H1 (cell line): Measurements from ENCODE around the gene C15orf61. TPM values are rescaled to one million over a fixed set of nuclear protein-coding genes. Genes with fewer than 3 reads are reported as not detected.

Experiments used
- CBX5 ChIP-seq: fragments of 300-800, 300-1000 bp; sonication (generic); IDR thresholded peaks from 2 replicates; pipeline ENCODE4 v1.7.1; 2016; ENCODE audit warnings: antibody characterized with exemption, low read length, low read depth
- CHD2 ChIP-seq: IDR thresholded peaks from 2 replicates; pipeline ENCODE4 v1.6.1; 2012; ENCODE audit warnings: low read length, improper control_type of control experiment
- JUN ChIP-seq: IDR thresholded peaks from 2 replicates; pipeline ENCODE4 v1.6.1; 2011; ENCODE audit warnings: low read depth, mild to moderate bottlenecking, improper control_type of control experiment, low read length
- JUND ChIP-seq: IDR thresholded peaks from 2 replicates; pipeline ENCODE4 v1.6.1; 2011; ENCODE audit warnings: mild to moderate bottlenecking, improper control_type of control experiment, low read length
- POU5F1 ChIP-seq: IDR thresholded peaks from 2 replicates; pipeline ENCODE4 v1.6.1; 2011; ENCODE audit warnings: low read depth, mild to moderate bottlenecking, low read length, moderate library complexity
- RBBP5 ChIP-seq: IDR thresholded peaks from 2 replicates; pipeline ENCODE4 v1.7.1; 2012; ENCODE audit warnings: low read depth, mild to moderate bottlenecking, inconsistent platforms, low read length, moderate library complexity, borderline replicate concordance
- SIX5 ChIP-seq: IDR thresholded peaks from 2 replicates; pipeline ENCODE4 v1.6.1; 2011; ENCODE audit warnings: mild to moderate bottlenecking, low read depth, low read length
- SUZ12 ChIP-seq: fragments of 200-600 bp; sonication (generic); IDR thresholded peaks from 2 replicates; pipeline ENCODE4 v1.6.1; 2012; ENCODE audit warnings: mild to moderate bottlenecking, inconsistent platforms, low read length, moderate library complexity, mixed read lengths
- polyA plus RNA-seq, 7 experiments: library from polyadenylated mRNA; depleted of rRNA in 3 of 7; stranded (reverse) in 5 of 7; unstranded in 2 of 7; fragments of >200 nt in 5 of 7; fragments of 200-250 nt in 2 of 7; gene quantifications; 1 replicate in 5 of 7; 2 replicates in 1 of 7; 4 replicates in 1 of 7; pipeline versions ENCODE4 v1.2.1 to v1.2.3, GENCODE V29; 2011 to 2013; ENCODE audit warnings: missing spikeins in 2 of 7, mixed read lengths in 2 of 7
- total RNA-seq: library from RNA; stranded (reverse); fragmentation: NEBNext Ultra II Directional; extraction: Animal tissue kit (Norgen Biotek cat#: 25700); gene quantifications from 2 replicates; pipeline ENCODE4 v1.2.1, GENCODE V29; 2021
- TF ChIP-seq, protein P1 (sequence below): fragments of 300-600 bp; sonication (generic); IDR thresholded peaks from 2 replicates; pipeline ENCODE4 v1.7.1; 2012; ENCODE audit warnings: low read length, moderate library complexity, mild to moderate bottlenecking, inconsistent platforms; ENCODE audit not compliant: insufficient replicate concordance
- TF ChIP-seq, protein P2 (sequence below): IDR thresholded peaks from 2 replicates; pipeline ENCODE4 v1.6.1; 2011; ENCODE audit warnings: low read length, improper control_type of control experiment

The C15orf61 gene
- total and polyA plus RNA-seq, 2 of the 8 experiments (the other 6 are each of a cell fraction or from before 2014, with no cell fraction given): 1.7 to 2.0 TPM

DNA sequence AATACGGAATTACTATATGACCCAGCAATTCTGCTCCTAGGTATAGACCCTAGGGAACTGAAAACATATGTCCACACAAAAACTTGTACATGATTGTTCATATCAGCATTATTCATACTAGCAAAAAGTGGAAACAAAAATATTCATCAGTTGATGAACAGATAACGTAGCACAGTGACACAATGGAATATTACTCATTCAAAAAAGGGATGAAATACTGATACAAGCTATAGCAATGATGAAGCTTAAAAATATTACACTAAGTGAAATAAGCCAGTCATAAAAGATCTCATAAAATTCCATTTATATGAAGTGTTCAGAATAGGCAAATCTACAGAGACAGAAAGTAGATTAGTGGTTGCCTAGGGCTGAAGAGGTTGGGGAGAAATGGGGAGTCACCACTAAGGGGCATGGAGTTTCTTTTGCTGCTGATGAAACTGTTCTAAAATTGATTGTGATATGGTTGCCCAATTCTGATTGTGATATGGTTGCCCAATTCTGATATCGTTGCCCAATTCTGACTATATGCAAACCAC lies 10.5 kb downstream of the C15orf61 start (continued):
- TF ChIP-seq, protein P1, sequence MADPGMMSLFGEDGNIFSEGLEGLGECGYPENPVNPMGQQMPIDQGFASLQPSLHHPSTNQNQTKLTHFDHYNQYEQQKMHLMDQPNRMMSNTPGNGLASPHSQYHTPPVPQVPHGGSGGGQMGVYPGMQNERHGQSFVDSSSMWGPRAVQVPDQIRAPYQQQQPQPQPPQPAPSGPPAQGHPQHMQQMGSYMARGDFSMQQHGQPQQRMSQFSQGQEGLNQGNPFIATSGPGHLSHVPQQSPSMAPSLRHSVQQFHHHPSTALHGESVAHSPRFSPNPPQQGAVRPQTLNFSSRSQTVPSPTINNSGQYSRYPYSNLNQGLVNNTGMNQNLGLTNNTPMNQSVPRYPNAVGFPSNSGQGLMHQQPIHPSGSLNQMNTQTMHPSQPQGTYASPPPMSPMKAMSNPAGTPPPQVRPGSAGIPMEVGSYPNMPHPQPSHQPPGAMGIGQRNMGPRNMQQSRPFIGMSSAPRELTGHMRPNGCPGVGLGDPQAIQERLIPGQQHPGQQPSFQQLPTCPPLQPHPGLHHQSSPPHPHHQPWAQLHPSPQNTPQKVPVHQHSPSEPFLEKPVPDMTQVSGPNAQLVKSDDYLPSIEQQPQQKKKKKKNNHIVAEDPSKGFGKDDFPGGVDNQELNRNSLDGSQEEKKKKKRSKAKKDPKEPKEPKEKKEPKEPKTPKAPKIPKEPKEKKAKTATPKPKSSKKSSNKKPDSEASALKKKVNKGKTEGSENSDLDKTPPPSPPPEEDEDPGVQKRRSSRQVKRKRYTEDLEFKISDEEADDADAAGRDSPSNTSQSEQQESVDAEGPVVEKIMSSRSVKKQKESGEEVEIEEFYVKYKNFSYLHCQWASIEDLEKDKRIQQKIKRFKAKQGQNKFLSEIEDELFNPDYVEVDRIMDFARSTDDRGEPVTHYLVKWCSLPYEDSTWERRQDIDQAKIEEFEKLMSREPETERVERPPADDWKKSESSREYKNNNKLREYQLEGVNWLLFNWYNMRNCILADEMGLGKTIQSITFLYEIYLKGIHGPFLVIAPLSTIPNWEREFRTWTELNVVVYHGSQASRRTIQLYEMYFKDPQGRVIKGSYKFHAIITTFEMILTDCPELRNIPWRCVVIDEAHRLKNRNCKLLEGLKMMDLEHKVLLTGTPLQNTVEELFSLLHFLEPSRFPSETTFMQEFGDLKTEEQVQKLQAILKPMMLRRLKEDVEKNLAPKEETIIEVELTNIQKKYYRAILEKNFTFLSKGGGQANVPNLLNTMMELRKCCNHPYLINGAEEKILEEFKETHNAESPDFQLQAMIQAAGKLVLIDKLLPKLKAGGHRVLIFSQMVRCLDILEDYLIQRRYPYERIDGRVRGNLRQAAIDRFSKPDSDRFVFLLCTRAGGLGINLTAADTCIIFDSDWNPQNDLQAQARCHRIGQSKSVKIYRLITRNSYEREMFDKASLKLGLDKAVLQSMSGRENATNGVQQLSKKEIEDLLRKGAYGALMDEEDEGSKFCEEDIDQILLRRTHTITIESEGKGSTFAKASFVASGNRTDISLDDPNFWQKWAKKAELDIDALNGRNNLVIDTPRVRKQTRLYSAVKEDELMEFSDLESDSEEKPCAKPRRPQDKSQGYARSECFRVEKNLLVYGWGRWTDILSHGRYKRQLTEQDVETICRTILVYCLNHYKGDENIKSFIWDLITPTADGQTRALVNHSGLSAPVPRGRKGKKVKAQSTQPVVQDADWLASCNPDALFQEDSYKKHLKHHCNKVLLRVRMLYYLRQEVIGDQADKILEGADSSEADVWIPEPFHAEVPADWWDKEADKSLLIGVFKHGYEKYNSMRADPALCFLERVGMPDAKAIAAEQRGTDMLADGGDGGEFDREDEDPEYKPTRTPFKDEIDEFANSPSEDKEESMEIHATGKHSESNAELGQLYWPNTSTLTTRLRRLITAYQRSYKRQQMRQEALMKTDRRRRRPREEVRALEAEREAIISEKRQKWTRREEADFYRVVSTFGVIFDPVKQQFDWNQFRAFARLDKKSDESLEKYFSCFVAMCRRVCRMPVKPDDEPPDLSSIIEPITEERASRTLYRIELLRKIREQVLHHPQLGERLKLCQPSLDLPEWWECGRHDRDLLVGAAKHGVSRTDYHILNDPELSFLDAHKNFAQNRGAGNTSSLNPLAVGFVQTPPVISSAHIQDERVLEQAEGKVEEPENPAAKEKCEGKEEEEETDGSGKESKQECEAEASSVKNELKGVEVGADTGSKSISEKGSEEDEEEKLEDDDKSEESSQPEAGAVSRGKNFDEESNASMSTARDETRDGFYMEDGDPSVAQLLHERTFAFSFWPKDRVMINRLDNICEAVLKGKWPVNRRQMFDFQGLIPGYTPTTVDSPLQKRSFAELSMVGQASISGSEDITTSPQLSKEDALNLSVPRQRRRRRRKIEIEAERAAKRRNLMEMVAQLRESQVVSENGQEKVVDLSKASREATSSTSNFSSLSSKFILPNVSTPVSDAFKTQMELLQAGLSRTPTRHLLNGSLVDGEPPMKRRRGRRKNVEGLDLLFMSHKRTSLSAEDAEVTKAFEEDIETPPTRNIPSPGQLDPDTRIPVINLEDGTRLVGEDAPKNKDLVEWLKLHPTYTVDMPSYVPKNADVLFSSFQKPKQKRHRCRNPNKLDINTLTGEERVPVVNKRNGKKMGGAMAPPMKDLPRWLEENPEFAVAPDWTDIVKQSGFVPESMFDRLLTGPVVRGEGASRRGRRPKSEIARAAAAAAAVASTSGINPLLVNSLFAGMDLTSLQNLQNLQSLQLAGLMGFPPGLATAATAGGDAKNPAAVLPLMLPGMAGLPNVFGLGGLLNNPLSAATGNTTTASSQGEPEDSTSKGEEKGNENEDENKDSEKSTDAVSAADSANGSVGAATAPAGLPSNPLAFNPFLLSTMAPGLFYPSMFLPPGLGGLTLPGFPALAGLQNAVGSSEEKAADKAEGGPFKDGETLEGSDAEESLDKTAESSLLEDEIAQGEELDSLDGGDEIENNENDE: no peak
- TF ChIP-seq CBX5 (no peak), JUND (no peak), JUN (no peak), SUZ12 (no peak), SIX5 (no peak), CHD2 (no peak), RBBP5 (no peak), POU5F1 (no peak)
- TF ChIP-seq, protein P2, sequence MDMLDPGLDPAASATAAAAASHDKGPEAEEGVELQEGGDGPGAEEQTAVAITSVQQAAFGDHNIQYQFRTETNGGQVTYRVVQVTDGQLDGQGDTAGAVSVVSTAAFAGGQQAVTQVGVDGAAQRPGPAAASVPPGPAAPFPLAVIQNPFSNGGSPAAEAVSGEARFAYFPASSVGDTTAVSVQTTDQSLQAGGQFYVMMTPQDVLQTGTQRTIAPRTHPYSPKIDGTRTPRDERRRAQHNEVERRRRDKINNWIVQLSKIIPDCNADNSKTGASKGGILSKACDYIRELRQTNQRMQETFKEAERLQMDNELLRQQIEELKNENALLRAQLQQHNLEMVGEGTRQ: no peak
